K562 (cell line): ENCODE data around the gene KYAT1. TPM values are rescaled to one million over a fixed set of nuclear protein-coding genes. Genes with fewer than 3 reads are reported as not detected.

Source experiments
- HOXB6 ChIP-seq: fragments of 250-450 bp; sonication (Bioruptor Pico); IDR thresholded peaks from 2 replicates; pipeline ENCODE4 v1.5.1; 2022; ENCODE audit warnings: mild to moderate bottlenecking, borderline replicate concordance
- REST ChIP-seq, 2 experiments: fragments of 450-650 bp; formaldehyde crosslinking in 1 of 2; IDR thresholded peaks; 2 replicates each; pipeline versions ENCODE4 v1.4.0 to v1.6.1; 2014 to 2020; ENCODE audit warnings: mild to moderate bottlenecking in 2 of 2, borderline replicate concordance in 1 of 2, low read depth in 1 of 2
- polyA plus RNA-seq, 8 experiments: library from polyadenylated mRNA; depleted of rRNA in 4 of 8; stranded (reverse) in 5 of 8; unstranded in 3 of 8; fragments of >200 nt; fragmentation: Nextera tagmentation in 2 of 8; fragmentation: Illumina TruSeq in 1 of 8; extraction: Ambion mirVana in 2 of 8; extraction: Trizol in 1 of 8; gene quantifications; 2 replicates each; pipeline versions ENCODE4 v1.2.1 to v1.2.3, GENCODE V29; 2011 to 2014; ENCODE audit warnings: inconsistent platforms in 1 of 8, missing spikeins in 1 of 8
- total RNA-seq, 7 experiments: library from RNA; depleted of rRNA in 6 of 7; stranded (reverse); fragments of >200 nt in 6 of 7; fragmentation: Illumina TruSeq in 2 of 7; extraction: Trizol in 2 of 7; gene quantifications; 2 replicates each; pipeline versions ENCODE4 v1.2.1 to v1.2.3, GENCODE V29; 2011 to 2021; ENCODE audit warnings: low replicate concordance in 1 of 7

KYAT1 gene
- total and polyA plus RNA-seq, 9 of the 15 experiments (the other 6 are each of a cell fraction or from before 2014, with no cell fraction given): 6.4 to 16.8 (median 11.1) TPM

GRCh38 chr9:128881884-128882676 is at the start of gene KYAT1, which contains the start of gene LRRC8A (continued):
- TF ChIP-seq REST (IDR thresholded peaks at IDR 0.05; ENCODE audit: borderline replicate concordance) (0 out of 2 replicates have a peak, but pooled peaks have one; percentile 9), REST (CRISPR knock-in tag; IDR thresholded peaks at IDR 0.05; ENCODE audit: low read depth) (0 out of 2 replicates have a peak, but pooled peaks have one; percentile 18), HOXB6 (CRISPR knock-in tag) (no peak)
